NCI-H1048 (cell line): Measurements from ENCODE around the gene IQUB.
"Not testable (repeated sequence)": the region's sequence is repeated elsewhere in the genome, so short reads cannot be mapped to it uniquely, and the experiment has no call there.

Experiments
- DNase-seq: peaks from one replicate; lab custom pipeline; 2025; lab: John Stamatoyannopoulos, UW

The IQUB gene

DNA sequence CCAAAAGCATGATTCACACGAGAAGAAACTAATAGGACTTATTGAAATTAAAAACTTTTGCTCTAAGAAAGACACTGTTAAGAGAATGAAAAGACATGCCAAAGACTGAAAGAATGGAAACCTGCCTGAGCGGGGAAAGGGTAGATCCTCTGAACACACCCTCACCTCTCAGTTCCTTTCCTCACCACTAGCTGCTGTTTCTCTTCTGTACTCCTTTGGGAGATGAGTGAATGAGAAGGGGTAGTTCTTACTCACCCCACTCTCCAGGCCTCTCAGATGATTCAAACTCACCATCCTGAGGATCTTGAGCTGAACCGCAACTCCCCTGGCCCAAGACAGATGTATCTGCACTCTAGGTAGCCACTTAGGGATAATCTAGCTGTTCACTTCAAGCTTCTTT lies 41.9 kb downstream of the IQUB start:
- no peak for DNase-seq

DNA sequence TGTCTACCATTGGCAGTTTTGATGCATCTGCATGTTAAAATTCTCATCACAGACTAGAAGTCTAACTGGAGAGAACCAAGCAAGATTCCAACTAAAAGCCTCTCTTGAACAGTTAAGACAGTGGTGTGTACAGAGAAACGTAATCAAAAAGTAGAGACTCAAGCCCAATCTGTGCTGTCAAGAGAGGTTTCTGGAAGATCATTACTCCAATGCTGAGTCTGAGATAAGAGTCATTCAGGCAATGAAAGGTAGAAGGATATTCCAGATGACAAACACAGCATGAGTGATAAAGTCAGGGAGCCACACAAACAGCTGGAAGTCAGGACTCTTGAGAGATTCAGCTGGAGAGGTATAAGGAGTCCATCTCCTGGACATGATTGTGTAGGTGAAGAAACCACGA lies 48.7 kb downstream of the IQUB start:
- DNase-seq: no peak

DNA sequence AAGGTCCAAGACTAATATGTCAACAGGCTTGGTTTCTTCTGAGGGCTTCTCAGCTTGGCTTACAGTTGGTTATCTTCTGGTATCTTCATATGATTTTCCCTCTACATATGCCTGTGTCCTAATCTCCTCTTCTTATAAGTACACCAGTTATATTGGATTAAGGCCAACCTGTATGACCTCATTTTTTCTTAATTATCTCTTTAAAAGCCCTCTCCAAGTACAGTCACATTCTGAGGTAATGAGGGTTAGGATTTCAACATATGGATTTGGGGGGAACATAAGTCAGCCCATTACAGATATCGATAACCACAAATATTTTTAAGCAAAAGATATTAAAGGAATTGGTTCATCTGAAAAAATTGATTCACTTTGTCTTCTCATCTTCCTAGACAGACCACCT lies 49.2 kb downstream of the IQUB start:
- no peak for DNase-seq

DNA sequence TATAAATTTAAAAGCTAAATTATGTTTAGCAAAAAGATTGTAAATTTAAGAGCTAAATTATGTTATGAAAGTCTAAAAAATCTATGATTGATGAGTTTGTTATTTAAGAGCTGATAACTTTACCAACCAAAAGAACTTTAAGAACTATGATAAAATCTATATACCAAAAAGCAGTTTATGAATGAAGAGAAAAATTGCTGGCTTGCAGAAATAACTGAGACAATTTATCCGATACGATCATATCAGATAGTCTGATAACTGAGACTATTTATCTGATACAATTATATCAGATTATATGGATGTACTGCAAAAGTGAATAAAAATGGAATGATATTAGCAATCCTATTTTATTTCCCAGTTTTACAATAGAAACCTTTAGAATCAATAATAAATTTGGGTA lies 50.2 kb downstream of the IQUB start:
- DNase-seq: no peak

DNA sequence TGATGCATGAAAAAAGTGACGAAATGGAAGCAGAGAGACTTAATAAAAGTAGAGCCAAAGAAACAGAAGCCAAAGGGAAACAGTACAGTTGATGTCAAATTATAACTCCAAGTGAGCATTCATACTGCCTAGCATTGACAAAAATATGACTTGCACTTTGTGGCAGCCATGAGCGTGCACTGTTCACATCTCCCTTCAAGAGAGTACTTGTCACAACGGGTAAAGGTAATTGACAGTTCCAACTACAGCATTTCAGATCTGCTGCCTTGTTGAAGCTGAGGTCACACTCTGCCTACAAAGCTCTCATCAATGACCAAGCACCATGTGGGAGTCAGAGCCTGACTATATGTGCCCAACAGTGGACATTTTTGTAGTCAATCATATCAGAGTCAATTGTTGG lies 54.3 kb downstream of the IQUB start:
- no peak for DNase-seq

DNA sequence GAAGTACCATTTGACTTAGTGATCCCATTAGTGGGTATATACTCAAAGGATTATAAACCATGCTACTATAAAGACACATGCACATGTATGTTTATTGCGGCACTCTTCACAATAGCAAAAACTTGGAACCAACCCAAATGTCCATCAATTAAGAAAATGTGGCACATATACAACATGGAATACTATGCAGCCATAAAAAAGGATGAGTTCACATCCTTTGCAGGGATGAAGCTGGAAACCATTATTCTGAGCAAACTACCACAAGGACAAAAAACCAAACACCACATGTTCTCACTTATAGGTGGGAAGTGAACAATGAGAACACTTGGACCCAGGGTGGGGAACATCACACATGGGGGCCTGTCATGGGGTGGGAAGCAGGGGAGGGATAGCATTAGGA lies 56.3 kb downstream of the IQUB start:
- DNase-seq: not testable (repeated sequence)

DNA sequence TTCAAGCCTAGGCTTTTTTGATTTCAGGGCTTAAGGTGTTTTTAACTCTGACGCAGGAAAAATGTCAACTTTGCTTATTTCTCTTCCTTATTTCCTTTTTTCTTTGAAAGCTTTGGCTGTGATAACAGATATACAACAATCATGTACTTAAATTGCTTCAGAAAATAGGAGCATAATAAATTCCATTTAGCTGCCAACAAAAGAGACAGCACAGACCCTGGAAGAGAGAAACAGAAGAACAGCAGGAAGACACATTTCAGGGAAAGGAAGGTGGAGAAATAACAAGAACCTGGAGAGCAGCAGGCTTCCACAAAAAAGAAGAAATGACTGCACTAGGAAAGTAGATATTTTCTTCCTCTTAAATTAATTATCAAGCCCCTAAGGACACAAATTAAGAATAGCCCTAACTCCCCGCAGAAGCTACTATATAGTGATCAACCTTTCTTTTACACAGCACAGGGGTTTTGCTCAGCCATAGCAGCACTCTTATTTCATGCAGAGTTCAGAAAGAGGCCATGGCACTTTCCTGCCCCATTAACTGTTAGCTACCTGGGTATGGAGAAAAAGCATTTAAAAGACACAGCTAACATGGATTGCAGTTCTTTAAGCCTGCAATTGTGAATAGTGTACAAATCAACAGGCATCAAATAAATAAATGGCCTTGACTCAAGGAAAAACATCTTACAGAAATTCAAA lies 61.5 kb downstream of the IQUB start:
- DNase-seq: no peak

DNA sequence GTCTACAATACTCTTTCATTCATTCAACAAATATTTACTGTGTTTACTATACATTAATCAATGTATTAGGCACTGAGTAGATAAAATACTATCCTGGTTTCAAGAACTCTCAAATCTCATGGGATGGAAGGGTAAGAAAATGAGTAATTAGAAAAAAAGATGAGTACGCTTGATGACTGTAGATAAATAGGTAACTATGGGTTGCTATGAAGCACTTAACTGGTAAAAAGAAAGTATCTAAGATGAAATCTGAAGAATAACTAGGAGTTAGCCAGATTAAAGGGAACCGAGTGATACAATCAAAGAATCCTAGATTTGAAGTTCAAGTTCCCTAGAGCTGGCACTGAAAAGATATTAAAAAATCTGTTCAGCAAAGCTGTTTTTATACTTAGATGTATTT lies 62.1 kb downstream of the IQUB start:
- no peak for DNase-seq

DNA sequence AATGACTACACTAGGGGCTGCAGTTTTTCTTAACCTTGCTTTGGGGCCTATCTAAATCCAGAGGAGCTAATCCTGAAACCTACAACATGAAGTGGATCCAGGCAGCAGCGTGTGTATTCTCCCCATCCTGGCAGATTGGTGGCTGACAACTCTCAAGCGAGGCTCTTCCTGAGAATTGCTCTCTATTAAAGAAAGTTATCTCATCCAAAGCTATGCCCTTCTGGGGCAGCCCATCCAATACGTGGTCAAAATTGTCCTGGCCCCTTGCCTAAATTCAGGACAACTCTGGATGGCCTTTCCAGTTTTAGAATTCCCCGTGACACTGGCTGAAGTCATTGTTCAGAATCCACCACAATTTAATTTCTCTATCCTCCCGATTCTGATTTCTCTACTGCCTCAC lies 66.1 kb downstream of the IQUB start:
- DNase-seq: no peak

DNA sequence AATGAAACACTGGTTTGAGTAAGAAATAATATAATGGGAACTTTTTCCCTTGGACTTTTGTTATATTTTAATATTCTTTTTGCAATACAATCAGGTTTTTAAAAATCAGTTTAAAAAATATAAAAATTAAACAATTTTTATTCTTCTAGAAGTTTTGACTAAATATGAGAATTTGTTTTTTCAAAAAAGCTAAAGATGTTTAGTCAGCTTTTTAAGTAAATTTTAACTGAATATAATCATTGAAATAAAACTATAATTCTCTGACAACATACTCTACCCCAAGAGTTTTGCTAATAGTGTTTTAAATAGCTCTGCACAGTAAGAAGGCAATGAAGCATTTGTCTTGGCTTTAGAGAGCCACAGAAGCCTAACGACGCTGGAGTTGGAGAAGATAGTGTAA lies 70.5 kb downstream of the IQUB start:
- DNase-seq: no peak

DNA sequence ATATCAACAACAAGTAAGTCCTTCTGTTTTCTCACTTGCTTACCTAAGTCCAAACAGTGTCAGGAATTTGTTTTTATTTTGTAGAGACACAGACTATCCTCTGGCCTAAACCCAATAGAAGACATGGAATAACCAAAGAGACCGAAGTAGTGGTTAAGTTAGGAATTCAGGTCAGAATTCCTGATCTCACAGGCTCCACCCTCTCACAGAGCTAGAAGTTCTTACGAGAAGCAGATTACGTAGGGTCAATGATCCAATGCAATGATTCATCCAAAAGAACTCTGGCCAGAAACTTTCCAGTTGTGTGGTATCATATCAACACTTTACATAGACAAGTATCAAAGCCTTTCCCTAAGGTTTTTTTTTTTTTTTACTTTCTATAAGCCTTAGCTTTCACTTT lies 73.8 kb downstream of the IQUB start:
- DNase-seq: no peak

DNA sequence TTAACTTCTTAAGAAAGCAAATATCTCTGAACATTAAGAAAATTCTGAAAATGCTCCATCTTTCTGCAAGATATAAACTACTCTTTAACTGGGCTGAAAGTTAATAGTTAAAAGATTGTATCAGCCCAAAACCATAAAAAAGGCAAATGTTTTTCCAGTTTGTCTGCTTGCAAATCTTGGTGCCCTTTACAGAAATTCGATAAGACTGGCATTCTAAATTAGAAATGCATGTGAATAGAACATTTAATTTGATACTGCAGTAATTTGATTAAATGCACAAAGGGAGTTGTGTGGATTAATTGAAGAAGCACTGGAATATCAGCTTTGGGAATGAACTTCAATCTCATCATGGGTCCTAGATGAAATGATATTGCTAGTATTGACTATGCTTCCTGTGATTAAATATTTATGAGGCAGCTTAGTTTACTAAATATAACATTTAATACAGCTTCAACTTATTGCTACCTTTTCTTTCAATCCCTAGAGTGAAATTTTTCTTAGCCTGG lies 78.4 kb downstream of the IQUB start:
- DNase-seq: no peak

DNA sequence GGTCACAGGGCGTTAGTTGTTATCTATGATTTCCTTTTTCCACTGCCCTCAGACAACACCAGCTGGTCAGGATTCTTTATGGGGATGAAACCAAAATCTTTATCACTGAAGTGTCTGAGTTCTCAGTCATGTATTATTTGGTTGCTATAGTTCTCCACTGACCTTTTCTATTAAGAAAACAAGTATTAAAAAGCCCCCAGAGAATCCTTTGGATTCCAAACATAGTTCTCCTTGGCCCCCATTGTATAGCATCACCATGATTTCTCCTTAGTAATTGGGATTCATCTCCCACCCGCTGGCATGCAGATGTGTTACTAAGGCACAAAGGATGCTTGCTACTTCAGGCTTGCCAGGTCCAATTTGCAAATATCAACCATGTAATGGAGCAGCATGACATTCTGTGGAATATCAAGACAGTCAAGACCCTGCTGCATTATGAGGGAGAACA lies 94.3 kb downstream of the IQUB start:
- no peak for DNase-seq

DNA sequence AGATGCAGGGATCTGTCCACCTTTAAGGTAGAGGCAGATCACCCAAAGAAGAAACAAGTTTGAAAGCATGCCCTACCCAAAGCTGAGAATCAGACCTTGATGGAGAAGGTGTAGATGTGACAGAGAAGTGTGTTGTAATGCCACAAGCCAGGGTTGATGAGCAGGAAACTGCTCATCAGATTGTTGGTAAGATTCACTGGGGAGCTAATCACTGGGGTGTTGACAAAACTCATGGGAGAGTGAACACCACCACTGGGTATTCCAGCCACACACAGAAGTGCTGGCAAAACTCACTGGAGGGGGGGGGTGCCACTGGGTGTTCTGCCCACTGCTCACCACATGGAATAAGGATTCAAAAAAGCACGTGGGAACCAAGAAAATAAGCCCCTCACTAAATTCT lies 95.2 kb downstream of the IQUB start:
- DNase-seq: no peak

DNA sequence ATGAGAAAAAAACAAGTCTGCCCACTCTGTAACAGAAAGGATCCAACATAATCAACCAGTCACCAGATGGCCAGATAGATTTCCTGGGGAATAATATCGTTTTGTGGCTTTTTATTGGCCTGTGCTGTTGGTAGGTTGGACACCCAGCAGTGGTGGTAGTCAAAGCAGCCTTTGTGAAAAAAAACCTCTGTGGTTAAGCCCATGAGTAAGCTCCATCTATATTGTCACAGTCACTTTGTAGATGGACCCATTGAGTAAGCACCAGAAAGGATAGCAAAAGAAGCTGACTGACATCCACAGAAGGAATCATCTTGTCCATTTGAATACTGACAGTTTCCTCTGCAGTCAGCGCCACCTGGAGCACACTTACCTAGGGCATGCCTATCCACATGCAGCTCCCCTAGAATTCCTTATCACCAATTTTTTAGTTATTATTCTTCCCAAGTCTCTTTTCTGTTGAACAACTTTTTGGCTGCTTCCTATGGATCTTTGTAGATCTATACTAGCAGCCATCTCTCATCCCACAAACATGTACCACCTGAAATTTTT lies 96.9 kb downstream of the IQUB start:
- DNase-seq: no peak

DNA sequence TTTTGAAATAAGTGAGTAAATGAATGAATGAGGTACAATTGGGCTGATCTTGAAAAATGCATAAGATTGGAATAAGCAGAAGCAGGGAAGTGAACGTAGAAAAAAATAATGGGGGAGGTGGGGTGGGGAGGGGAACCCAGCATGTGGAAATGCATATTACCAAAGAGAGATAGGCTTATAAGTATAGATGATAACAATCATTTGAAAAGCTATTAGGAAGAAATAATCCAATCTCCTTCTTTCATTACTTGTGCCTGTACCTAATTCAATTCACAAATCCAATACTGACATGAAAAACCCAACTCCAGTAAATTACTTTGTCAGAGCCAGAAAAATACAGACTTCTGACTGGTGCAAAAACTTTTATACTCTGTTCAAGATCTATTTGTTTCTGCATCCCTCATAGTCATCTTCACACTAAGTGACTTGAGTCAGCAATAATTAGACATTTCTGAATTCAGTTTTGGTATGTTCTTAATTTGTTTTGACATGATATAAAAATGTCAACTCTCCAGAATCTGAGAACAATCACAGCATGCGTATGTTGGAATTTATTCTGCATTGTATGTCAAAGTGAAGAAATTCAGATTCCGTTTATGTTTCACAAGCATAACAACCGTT lies 99.2 kb downstream of the IQUB start:
- DNase-seq: no peak

DNA sequence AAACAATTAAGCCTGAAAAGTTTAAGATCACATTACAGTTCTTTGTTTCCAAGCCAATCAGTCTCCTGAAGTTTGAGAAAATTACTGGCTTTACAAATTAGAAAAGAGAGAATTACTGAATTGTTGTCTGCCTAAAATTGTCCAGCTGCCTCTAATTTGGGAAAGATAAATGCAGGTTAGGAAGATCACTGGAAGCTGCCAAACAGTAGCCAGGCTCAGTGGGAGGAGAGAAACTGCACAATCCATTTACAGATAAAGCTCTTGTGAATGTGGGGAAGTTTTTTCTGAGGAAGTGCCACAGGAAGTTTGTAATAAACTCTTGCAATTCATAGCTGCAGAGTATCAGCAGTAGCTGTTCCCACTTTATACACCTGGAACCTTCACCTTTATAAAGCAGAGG lies 100.7 kb downstream of the IQUB start:
- DNase-seq: no peak

DNA sequence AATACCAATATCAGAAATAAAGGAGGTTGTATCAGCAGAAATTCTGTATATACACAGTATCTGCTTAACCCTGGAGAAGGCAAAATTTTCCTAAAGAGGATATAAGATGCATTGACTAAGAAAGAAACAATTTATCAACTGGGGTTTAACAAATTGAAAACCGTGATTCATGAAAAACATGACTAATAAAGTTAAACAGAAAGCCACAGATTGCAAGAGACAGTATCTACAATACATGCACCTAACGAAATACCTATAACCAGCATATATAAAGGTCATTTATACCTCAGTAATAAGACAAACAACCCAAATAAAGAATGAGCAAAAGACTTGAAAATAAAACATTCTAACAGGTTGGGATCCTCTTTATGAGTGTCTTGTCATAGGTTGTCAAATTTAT lies 101.8 kb downstream of the IQUB start:
- DNase-seq: no peak

DNA sequence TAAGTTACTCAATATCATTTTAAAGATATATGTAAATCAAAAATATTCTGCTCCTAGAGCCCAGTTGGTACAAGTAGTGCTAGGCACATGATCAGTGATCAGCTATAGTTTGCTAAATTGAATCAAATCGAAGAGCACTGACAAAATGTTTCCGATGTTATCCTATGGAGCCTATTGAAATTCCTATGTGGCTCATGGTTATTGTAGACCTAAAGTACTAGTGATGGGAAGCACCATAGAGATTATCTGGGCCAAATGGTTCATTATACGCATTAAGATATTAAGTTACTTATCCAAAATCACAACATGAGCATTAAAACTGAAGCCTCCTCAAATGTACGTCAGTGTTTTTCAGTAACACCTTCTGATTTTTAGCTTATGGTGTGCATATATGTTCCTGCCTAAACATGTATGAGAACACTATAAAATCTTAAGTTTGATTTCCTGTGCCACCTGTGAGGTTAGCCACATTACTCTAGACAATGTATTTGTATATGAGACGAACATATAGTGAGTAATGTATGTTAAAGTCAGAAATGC lies 103.2 kb downstream of the IQUB start:
- no peak for DNase-seq

DNA sequence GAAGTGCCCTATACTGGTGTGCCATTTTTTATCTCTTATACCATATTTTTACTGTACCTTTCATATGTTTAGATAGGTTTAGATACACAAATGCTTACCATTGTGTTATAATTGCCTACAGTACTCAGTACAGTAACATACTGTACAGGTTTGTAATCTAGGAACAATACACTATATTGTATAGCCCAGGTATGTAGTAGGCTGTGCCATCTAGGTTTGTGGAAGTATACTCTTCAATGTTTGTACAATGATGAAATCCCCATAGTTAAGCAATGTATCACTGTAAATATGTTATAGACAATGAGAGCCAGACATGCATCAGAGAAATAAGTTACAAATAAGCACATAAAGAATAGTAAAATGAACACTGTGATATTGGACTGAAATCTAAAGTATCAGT lies 109.1 kb downstream of the IQUB start:
- DNase-seq: no peak

DNA sequence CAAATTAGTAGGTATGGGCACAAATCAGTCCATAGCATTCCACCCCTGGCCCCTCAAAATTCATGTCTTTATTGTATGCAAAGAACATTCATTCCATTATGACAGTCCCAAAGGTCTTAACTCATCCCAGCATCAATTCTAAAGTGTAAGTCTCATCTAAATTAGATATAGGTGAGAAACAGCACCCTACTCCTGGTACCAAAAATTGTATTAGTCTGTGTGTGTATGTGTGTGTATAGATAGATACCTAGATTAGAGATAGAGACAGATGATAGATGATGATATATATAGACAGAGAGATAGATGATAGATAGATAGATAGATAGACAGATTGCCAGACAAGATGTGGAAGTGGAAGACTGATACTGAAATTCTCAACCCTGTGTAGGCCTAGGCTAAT lies 109.9 kb downstream of the IQUB start:
- DNase-seq: no peak

DNA sequence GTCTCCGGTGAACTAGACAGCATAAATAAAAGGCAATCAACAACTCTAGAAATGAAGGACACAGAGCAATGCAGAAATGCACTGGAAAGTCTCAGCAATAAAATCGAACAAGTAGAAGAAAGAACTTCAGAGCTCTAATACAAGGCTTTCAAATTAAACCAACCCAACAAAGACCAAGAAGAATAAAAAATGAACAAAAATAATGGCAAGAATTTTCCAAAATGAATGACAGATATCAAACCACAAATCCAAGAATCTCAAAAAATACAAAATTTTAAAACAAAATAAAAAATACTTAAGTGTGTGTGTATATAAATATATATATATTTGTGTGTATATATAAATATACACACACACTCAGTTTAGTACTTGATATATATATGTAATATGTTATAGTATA lies 110.8 kb downstream of the IQUB start:
- no peak for DNase-seq

DNA sequence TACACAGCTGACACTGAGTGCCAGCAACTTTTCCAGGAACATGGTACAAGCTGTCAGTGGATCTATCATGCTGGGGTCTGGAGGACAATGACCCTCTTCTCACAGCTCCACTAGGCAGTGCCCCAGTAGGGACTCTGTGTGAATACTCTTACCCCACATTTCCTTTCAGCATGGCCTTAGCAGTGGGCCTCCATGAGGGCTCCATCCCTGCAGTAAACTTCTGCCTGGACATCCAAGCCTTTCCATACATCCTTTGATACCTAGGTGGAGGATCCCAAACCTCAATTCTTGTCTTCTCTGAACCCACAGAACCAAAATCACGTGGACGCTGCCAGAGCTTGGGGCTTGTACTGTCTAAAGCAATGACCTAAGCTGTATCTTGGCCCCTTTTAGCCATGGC lies 116.8 kb downstream of the IQUB start:
- no peak for DNase-seq
